GM23338 (cell line): Measurements from ENCODE around the gene RBM28. TPM values are rescaled to one million over a fixed set of nuclear protein-coding genes. Genes with fewer than 3 reads are reported as not detected.

Source experiments
- ATAC-seq: fragments of 200-7000 bp; cut with Tn5 transposase; 3 replicates; pipeline ENCODE4 v1.9.1; 2020
- DNase-seq: peaks from one replicate; pipeline ENCODE4 v3.0.0-alpha.2; 2015; ENCODE audit warnings: low spot score
- H2AFZ ChIP-seq: fragments of 200-600 bp; sonication (generic); 2 replicates; pipeline ENCODE4 v1.8.0; 2016; ENCODE audit warnings: antibody characterized with exemption, mild to moderate bottlenecking, moderate library complexity
- H3F3A ChIP-seq: fragments of 200-600 bp; sonication (generic); replicated peaks from 2 replicates; pipeline ENCODE4 v1.8.0; 2017; ENCODE audit warnings: antibody characterized with exemption, mixed run types, low read depth
- H3K27ac ChIP-seq: fragments of 200-600 bp; sonication (generic); 2 replicates; pipeline ENCODE4 v1.6.1; 2016; ENCODE audit warnings: low read depth
- H3K27me3 ChIP-seq: fragments of 200-600 bp; sonication (generic); 2 replicates; pipeline ENCODE4 v1.8.0; 2016; ENCODE audit warnings: mild to moderate bottlenecking, mixed run types, moderate library complexity; ENCODE audit not compliant: insufficient read depth
- H3K36me3 ChIP-seq: fragments of 200-600 bp; sonication (generic); 2 replicates; pipeline ENCODE4 v1.8.0; 2016; ENCODE audit warnings: mild to moderate bottlenecking; ENCODE audit not compliant: insufficient read depth
- H3K4me1 ChIP-seq: fragments of 200-600 bp; sonication (generic); 2 replicates; pipeline ENCODE4 v1.8.0; 2016; ENCODE audit warnings: mild to moderate bottlenecking, moderate library complexity; ENCODE audit not compliant: insufficient read depth
- H3K4me2 ChIP-seq: fragments of 200-600 bp; sonication (generic); 2 replicates; pipeline ENCODE4 v1.7.1; 2017; ENCODE audit warnings: mixed run types
- H3K4me3 ChIP-seq: fragments of 200-600 bp; sonication (generic); 2 replicates; pipeline ENCODE4 v1.6.1; 2016; ENCODE audit warnings: mixed run types
- H3K79me2 ChIP-seq: fragments of 200-600 bp; sonication (generic); replicated peaks from 2 replicates; pipeline ENCODE4 v1.8.0; 2017; ENCODE audit warnings: mild to moderate bottlenecking; ENCODE audit not compliant: insufficient read depth
- H3K9me2 ChIP-seq: fragments of 200-600 bp; sonication (generic); 2 replicates; pipeline ENCODE4 v1.8.0; 2017; ENCODE audit not compliant: insufficient read depth
- H4K20me1 ChIP-seq: fragments of 200-600 bp; sonication (generic); replicated peaks from 2 replicates; pipeline ENCODE4 v1.8.0; 2017; ENCODE audit warnings: mild to moderate bottlenecking; ENCODE audit not compliant: insufficient read depth
- H3K27ac Mint-ChIP-seq: 2 replicates; pipeline ENCODE4 v1.8.0; 2020; ENCODE audit warnings: inconsistent platforms, mild to moderate bottlenecking, moderate library complexity, mixed read lengths
- H3K27me3 Mint-ChIP-seq: 3 replicates; pipeline ENCODE4 v1.8.0; 2022; ENCODE audit warnings: low read depth, mild to moderate bottlenecking, moderate library complexity, mixed read lengths, inconsistent platforms; ENCODE audit not compliant: insufficient read depth, poor library complexity
- H3K36me3 Mint-ChIP-seq: 3 replicates; pipeline ENCODE4 v1.8.0; 2021; ENCODE audit warnings: low read depth, mild to moderate bottlenecking, inconsistent platforms, moderate library complexity, mixed read lengths
- H3K4me1 Mint-ChIP-seq: 3 replicates; pipeline ENCODE4 v1.8.0; 2020; ENCODE audit warnings: mild to moderate bottlenecking, inconsistent platforms, mixed read lengths
- H3K4me3 Mint-ChIP-seq: 3 replicates; pipeline ENCODE4 v1.8.0; 2021; ENCODE audit warnings: moderate library complexity, mild to moderate bottlenecking, inconsistent platforms, mixed read lengths
- H3K9me3 Mint-ChIP-seq: 3 replicates; pipeline ENCODE4 v1.8.0; 2020; ENCODE audit warnings: moderate library complexity, mild to moderate bottlenecking, inconsistent platforms, mixed read lengths
- CREB1 ChIP-seq: fragments of 250-450 bp; sonication (Bioruptor Pico); IDR thresholded peaks from 2 replicates; pipeline ENCODE4 v1.5.0; 2020; ENCODE audit warnings: low read depth, mild to moderate bottlenecking, moderate library complexity
- EZH2 ChIP-seq: fragments of 200-600 bp; sonication (generic); IDR thresholded peaks from one replicate; pipeline ENCODE4 v1.8.0; 2017; ENCODE audit warnings: antibody characterized with exemption, mild to moderate bottlenecking, low read depth; ENCODE audit not compliant: unreplicated experiment
- EZH2phosphoT487 ChIP-seq: fragments of 200-600 bp; sonication (generic); IDR thresholded peaks from one replicate; pipeline ENCODE4 v1.8.1; 2018; ENCODE audit warnings: antibody characterized with exemption; ENCODE audit not compliant: unreplicated experiment
- NANOG ChIP-seq: IDR thresholded peaks from 2 replicates; pipeline ENCODE4 v1.6.1; 2016; ENCODE audit warnings: antibody characterized with exemption, borderline replicate concordance
- STAT1 ChIP-seq: IDR thresholded peaks from one replicate; pipeline ENCODE4 v1.6.1; 2016; ENCODE audit warnings: antibody characterized with exemption; ENCODE audit not compliant: unreplicated experiment
- ZNF114 ChIP-seq: fragments of 250-450 bp; sonication (Bioruptor Pico); IDR thresholded peaks from 2 replicates; pipeline ENCODE4 v1.5.0; 2020; ENCODE audit warnings: mild to moderate bottlenecking, moderate library complexity
- ZNF462 ChIP-seq: fragments of 250-450 bp; sonication (Bioruptor Pico); IDR thresholded peaks from 2 replicates; pipeline ENCODE4 v1.5.0; 2020; ENCODE audit warnings: mild to moderate bottlenecking, moderate library complexity
- polyA plus RNA-seq: library from polyadenylated mRNA; unstranded; fragments of >200 nt; fragmentation: Nextera tagmentation; extraction: Ambion mirVana; gene quantifications from 2 replicates; pipeline ENCODE4 v1.2.1, GENCODE V29; 2016
- total RNA-seq: library from RNA; depleted of rRNA; stranded (reverse); fragments of >200 nt; shearing (Covaris generic); gene quantifications from 2 replicates; pipeline ENCODE4 v1.2.3, GENCODE V29; 2014
- TF ChIP-seq, protein P1 (sequence below): IDR thresholded peaks from 2 replicates; pipeline ENCODE4 v1.6.1; 2016; ENCODE audit warnings: antibody characterized with exemption
- TF ChIP-seq, protein P2 (sequence below): IDR thresholded peaks from one replicate; pipeline ENCODE4 v1.6.1; 2018; ENCODE audit warnings: antibody characterized with exemption; ENCODE audit not compliant: unreplicated experiment

RBM28 gene
- total and polyA plus RNA-seq, 2 experiments from 2014 or later = 24.3 to 87.5 TPM

- H3K27ac Mint-ChIP-seq = no peak overlapping the region
- no peaks in the 10 kb centered on the region for H4K20me1 ChIP-seq
- no peak overlapping the region for H3K4me3 ChIP-seq
- 0 out of 2 replicates have a peak, but pooled peaks cover 7% of the 10 kb centered on the region for H3K36me3 ChIP-seq
- peaks cover 12% of the 10 kb centered on the region for H3K36me3 Mint-ChIP-seq
- DNase-seq = no peak
- no peak for ATAC-seq
- no peaks in the 10 kb centered on the region for H3K9me2 ChIP-seq
- H2AFZ ChIP-seq = no peak overlapping the region
- no peaks in the 10 kb centered on the region for H3K27me3 ChIP-seq
- H3K27me3 Mint-ChIP-seq = peaks cover 5% of the 10 kb centered on the region
- no peak for TF ChIP-seq EZH2phosphoT487
- TF ChIP-seq NANOG = no peak
- no peak for TF ChIP-seq STAT1
- peaks cover 19% of the 10 kb centered on the region for H3K9me3 Mint-ChIP-seq
- H3F3A ChIP-seq = no peaks in the 10 kb centered on the region
- H3K4me3 Mint-ChIP-seq = no peak overlapping the region
- no peak overlapping the region for H3K4me2 ChIP-seq
- H3K79me2 ChIP-seq = no peaks in the 10 kb centered on the region
- peaks cover 6% of the 10 kb centered on the region; the same call in 2 of the 3 replicates for H3K4me1 Mint-ChIP-seq
- H3K27ac ChIP-seq = no peak overlapping the region
- H3K4me1 ChIP-seq = no peaks in the 10 kb centered on the region
Measured at GRCh38 chr7:128284102-128284501, 59.6 kb downstream of the RBM28 start.

GRCh38 chr7:128281605-128282380 lies 61.9 kb downstream of the RBM28 start:
- Mint-ChIP-seq H3K36me3 (peaks cover 14% of the 10 kb centered on the region; the same call in 2 of the 3 replicates), H3K9me3 (peaks cover 25% of the 10 kb centered on the region), H3K4me1 (peaks cover 6% of the 10 kb centered on the region; the same call in 2 of the 3 replicates), H3K27ac (no peak overlapping the region), H3K27me3 (peaks cover 5% of the 10 kb centered on the region), H3K4me3 (no peak overlapping the region)
- H3K27ac ChIP-seq = no peak overlapping the region
- H3K4me3 ChIP-seq = no peak overlapping the region
- ATAC-seq (no peak), DNase-seq (no peak)
- no peaks in the 10 kb centered on the region for H4K20me1 ChIP-seq
- H3K4me2 ChIP-seq = no peak overlapping the region
- no peaks in the 10 kb centered on the region for H3K9me2 ChIP-seq
- no peaks in the 10 kb centered on the region for H3F3A ChIP-seq
- no peaks in the 10 kb centered on the region for H3K4me1 ChIP-seq
- no peak overlapping the region for H2AFZ ChIP-seq
- H3K79me2 ChIP-seq = no peaks in the 10 kb centered on the region
- 0 out of 2 replicates have a peak, but pooled peaks cover 7% of the 10 kb centered on the region for H3K36me3 ChIP-seq
- H3K27me3 ChIP-seq = no peaks in the 10 kb centered on the region
- no peak for TF ChIP-seq ZNF114 (CRISPR knock-in tag)
- TF ChIP-seq, protein P1, sequence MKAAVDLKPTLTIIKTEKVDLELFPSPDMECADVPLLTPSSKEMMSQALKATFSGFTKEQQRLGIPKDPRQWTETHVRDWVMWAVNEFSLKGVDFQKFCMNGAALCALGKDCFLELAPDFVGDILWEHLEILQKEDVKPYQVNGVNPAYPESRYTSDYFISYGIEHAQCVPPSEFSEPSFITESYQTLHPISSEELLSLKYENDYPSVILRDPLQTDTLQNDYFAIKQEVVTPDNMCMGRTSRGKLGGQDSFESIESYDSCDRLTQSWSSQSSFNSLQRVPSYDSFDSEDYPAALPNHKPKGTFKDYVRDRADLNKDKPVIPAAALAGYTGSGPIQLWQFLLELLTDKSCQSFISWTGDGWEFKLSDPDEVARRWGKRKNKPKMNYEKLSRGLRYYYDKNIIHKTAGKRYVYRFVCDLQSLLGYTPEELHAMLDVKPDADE = no peak
- no peak for TF ChIP-seq CREB1 (CRISPR knock-in tag)
- no peak for TF ChIP-seq ZNF462 (CRISPR knock-in tag)
- no peak for TF ChIP-seq EZH2
- TF ChIP-seq, protein P2, sequence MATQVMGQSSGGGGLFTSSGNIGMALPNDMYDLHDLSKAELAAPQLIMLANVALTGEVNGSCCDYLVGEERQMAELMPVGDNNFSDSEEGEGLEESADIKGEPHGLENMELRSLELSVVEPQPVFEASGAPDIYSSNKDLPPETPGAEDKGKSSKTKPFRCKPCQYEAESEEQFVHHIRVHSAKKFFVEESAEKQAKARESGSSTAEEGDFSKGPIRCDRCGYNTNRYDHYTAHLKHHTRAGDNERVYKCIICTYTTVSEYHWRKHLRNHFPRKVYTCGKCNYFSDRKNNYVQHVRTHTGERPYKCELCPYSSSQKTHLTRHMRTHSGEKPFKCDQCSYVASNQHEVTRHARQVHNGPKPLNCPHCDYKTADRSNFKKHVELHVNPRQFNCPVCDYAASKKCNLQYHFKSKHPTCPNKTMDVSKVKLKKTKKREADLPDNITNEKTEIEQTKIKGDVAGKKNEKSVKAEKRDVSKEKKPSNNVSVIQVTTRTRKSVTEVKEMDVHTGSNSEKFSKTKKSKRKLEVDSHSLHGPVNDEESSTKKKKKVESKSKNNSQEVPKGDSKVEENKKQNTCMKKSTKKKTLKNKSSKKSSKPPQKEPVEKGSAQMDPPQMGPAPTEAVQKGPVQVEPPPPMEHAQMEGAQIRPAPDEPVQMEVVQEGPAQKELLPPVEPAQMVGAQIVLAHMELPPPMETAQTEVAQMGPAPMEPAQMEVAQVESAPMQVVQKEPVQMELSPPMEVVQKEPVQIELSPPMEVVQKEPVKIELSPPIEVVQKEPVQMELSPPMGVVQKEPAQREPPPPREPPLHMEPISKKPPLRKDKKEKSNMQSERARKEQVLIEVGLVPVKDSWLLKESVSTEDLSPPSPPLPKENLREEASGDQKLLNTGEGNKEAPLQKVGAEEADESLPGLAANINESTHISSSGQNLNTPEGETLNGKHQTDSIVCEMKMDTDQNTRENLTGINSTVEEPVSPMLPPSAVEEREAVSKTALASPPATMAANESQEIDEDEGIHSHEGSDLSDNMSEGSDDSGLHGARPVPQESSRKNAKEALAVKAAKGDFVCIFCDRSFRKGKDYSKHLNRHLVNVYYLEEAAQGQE = no peak
